Measurements from ENCODE around the gene VPS26C.

DNA sequence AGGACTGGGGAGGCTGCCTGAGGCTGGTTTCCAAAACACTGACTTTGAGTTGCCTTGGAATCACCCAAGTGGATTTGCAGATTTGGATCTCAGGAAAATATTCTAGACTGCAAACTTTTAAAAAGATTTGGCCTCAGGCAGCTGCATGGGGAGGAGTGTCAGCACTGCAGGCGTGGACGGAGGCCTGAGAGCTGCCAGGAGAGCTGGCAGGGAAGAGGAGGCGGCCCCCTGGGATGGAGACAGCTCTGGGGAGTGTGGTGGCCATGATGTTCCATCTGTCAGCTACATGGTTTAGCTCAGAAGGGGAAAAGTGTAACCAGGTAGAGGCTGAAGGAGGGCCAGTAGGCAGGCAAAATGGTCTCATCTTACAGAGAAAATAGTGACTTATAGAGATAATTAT lies 72.1 kb downstream of the VPS26C start:
- no peak for TF ChIP-seq CTCF (IDR thresholded peaks at IDR 0.05; ENCODE audit: insufficient read depth, low read length, poor library complexity, severe bottlenecking)
- TF ChIP-seq EZH2phosphoT487 (conservative IDR thresholded peaks at IDR 0.05; ENCODE audit: low read length), result no peak
